ENCODE measurements around the gene HACL1.

DNA sequence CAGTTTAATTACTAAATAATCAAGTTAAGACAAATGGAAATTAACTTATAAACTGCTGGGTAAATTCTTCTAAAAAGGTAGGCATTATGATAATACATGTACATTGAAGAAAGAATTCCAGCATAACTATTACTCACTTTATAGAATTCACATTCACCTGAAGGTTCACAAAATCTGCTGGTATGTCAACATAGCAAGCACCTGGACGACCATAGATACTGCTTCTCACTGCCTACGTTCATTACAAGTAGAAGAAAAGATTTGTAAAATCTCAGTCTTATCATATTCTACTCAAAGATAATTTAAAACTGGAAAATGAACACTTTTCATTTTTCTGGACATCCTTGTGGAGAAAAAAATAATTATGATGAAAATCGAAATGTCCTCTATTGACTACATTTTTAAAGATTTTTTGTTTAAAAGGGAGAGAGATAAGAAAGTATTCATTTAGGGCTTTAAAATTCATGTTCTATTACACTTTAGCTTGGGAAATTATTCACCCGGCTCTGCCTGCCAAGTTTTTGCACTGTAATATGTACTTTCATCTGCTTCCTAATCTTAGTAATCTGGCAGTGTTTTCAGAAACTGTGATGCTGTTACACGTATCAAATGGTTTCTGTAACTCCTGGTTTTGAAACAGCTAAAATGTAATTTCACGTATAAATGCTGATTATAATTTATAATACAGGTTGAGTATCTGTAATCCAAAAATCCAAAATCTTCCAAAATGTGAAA, 16.1 kb downstream of the HACL1 start:
- TF ChIP-seq CTCF (IDR thresholded peaks at IDR 0.05) (no peak), EP300 (IDR thresholded peaks at IDR 0.05) (no peak), POLR2A (IDR thresholded peaks at IDR 0.05; ENCODE audit: low read depth) (no peak)
